Tibial nerve (tissue), 4 donors: Measurements from ENCODE around the gene SURF2.

Experiments
- CTCF ChIP-seq, 5 experiments: fragments of 200-600 bp in 3 of 5; fragments of 450-650 bp in 2 of 5; sonication (generic) in 3 of 5; IDR thresholded peaks; one replicate each; pipeline ENCODE4 v1.5.1; 2016 to 2019; ENCODE audit warnings: antibody characterized with exemption in 5 of 5, mild to moderate bottlenecking in 3 of 5, moderate library complexity in 2 of 5
- EP300 ChIP-seq, 2 donors: sonication (generic); formaldehyde crosslinking; IDR thresholded peaks; one replicate each; pipeline ENCODE4 v1.6.1; 2017; ENCODE audit warnings: antibody characterized with exemption in 2 of 2, mild to moderate bottlenecking in 1 of 2
- POLR2A ChIP-seq, 2 donors: fragments of 450-650 bp; IDR thresholded peaks; one replicate each; pipeline ENCODE4 v1.6.1; 2017; ENCODE audit warnings: antibody characterized with exemption in 2 of 2, mild to moderate bottlenecking in 2 of 2, moderate library complexity in 2 of 2

GRCh38 chr9:133379153-133380086 is 23.1 kb downstream of the SURF2 start:
- TF ChIP-seq CTCF (IDR thresholded peaks at IDR 0.05): no peak
- TF ChIP-seq POLR2A (IDR thresholded peaks at IDR 0.05): no peak
- no peak for TF ChIP-seq EP300 (IDR thresholded peaks at IDR 0.05)
